Endodermal cell (in vitro differentiated cells): ENCODE results near the gene LANCL2. TPM values are rescaled to one million over a fixed set of nuclear protein-coding genes. Genes with fewer than 3 reads are reported as not detected.

ENCODE experiments used
- DNase-seq: peaks from one replicate; pipeline ENCODE4 v3.0.0-alpha.2; 2017
- H3K27ac ChIP-seq: 2 replicates; pipeline ENCODE4 v1.5.1; 2013; ENCODE audit warnings: mild to moderate bottlenecking, low read depth, low read length, moderate library complexity
- H3K27me3 ChIP-seq: 2 replicates; pipeline ENCODE4 v1.6.1; 2013; ENCODE audit warnings: mild to moderate bottlenecking, low read length, moderate library complexity; ENCODE audit not compliant: insufficient read depth, control insufficient read depth, poor library complexity, severe bottlenecking
- H3K36me3 ChIP-seq: 2 replicates; pipeline ENCODE4 v1.7.0; 2013; ENCODE audit warnings: mild to moderate bottlenecking, low read length, moderate library complexity; ENCODE audit not compliant: control insufficient read depth, insufficient read depth
- H3K4me1 ChIP-seq: one replicate; pipeline ENCODE4 v1.7.0; 2013; ENCODE audit warnings: low read length; ENCODE audit not compliant: control insufficient read depth, insufficient read depth
- H3K4me3 ChIP-seq: 2 replicates; pipeline ENCODE4 v1.5.1; 2013; ENCODE audit warnings: mild to moderate bottlenecking, low read length, moderate library complexity
- H3K9ac ChIP-seq: 2 replicates; pipeline ENCODE4 v1.6.1; 2013; ENCODE audit warnings: mild to moderate bottlenecking, low read length, moderate library complexity; ENCODE audit not compliant: poor library complexity, severe bottlenecking; ENCODE audit errors: extremely low read depth
- H3K9me3 ChIP-seq: 2 replicates; pipeline ENCODE4 v1.6.1; 2013; ENCODE audit warnings: mild to moderate bottlenecking, low read length, moderate library complexity; ENCODE audit not compliant: control insufficient read depth
- H3K27ac Mint-ChIP-seq: 2 replicates; pipeline ENCODE4 v1.8.0; 2020; ENCODE audit warnings: mixed read lengths
- H3K27me3 Mint-ChIP-seq: 2 replicates; pipeline ENCODE4 v1.8.0; 2021; ENCODE audit warnings: mild to moderate bottlenecking, mixed read lengths; ENCODE audit not compliant: insufficient read depth
- H3K36me3 Mint-ChIP-seq: 2 replicates; pipeline ENCODE4 v1.8.0; 2020; ENCODE audit warnings: low read depth, mixed read lengths
- H3K4me1 Mint-ChIP-seq: 2 replicates; pipeline ENCODE4 v1.8.0; 2020; ENCODE audit warnings: mixed read lengths
- H3K4me3 Mint-ChIP-seq: 2 replicates; pipeline ENCODE4 v1.8.0; 2020; ENCODE audit warnings: mild to moderate bottlenecking, moderate library complexity, mixed read lengths
- H3K9me3 Mint-ChIP-seq: 2 replicates; pipeline ENCODE4 v1.8.0; 2020; ENCODE audit warnings: mild to moderate bottlenecking, mixed read lengths
- CTCF ChIP-seq: fragments of 200-600 bp; sonication (generic); conservative IDR thresholded peaks from 2 replicates; pipeline ENCODE4 v1.5.0; 2021; ENCODE audit warnings: antibody characterized with exemption, mild to moderate bottlenecking
- WGBS, 2 experiments: methylation state at CpG; one replicate each; pipeline versions ENCODE4 v1.1.5 to v1.1.7; 2013; ENCODE audit warnings: missing lambda C conversion rate in 2 of 2, mixed read lengths in 1 of 2; ENCODE audit not compliant: insufficient coverage in 1 of 2, insufficient read length in 1 of 2; 5-methylcytosine and 5-hydroxymethylcytosine counted together
- total RNA-seq, 2 donors: library from RNA; stranded (reverse); fragmentation: NEBNext Ultra II Directional in 1 of 2; extraction: Animal tissue kit (Norgen Biotek cat#: 25700) in 1 of 2; gene quantifications; 2 replicates in 1 of 2; 3 replicates in 1 of 2; pipeline ENCODE4 v1.2.1, GENCODE V29; 2021

The LANCL2 gene
- total RNA-seq, 2 donors from 2014 or later = 9.4 to 17.7 TPM

GRCh38 chr7:55481155-55481554 is 116.0 kb downstream of the LANCL2 start:
- Histone ChIP-seq H3K4me3 (no peak overlapping the region), H3K36me3 (no peaks in the 10 kb centered on the region), H3K27ac (no peak overlapping the region), H3K4me1 (no peaks in the 10 kb centered on the region), H3K27me3 (no peaks in the 10 kb centered on the region), H3K9me3 (no peaks in the 10 kb centered on the region), H3K9ac (no peak overlapping the region)
- 71 to 91% methylated on average over 1 to 2 of the region's 2 CpGs for WGBS, 2 experiments
- H3K9me3 Mint-ChIP-seq = no peaks in the 10 kb centered on the region
- no peak for TF ChIP-seq CTCF
- H3K4me3 Mint-ChIP-seq = no peak overlapping the region
- no peaks in the 10 kb centered on the region for H3K36me3 Mint-ChIP-seq
- peaks cover 3% of the 10 kb centered on the region for H3K4me1 Mint-ChIP-seq
- H3K27me3 Mint-ChIP-seq = no peaks in the 10 kb centered on the region
- H3K27ac Mint-ChIP-seq = no peak overlapping the region
- peak; percentile 42 for DNase-seq

GRCh38 chr7:55483046-55483445 is 117.9 kb downstream of the LANCL2 start:
- WGBS, 2 experiments = 94 to 96% methylated on average over 5 to 6 of the region's 6 CpGs
- H3K4me3 ChIP-seq = no peak overlapping the region
- H3K4me1 Mint-ChIP-seq = peaks cover 3% of the 10 kb centered on the region

More at GRCh38 chr7:55483046-55483445, 117.9 kb downstream of the LANCL2 start:
- TF ChIP-seq CTCF = no peak
- Histone ChIP-seq H3K9me3 (no peaks in the 10 kb centered on the region), H3K9ac (no peak overlapping the region), H3K36me3 (no peaks in the 10 kb centered on the region), H3K4me1 (no peaks in the 10 kb centered on the region), H3K27me3 (no peaks in the 10 kb centered on the region), H3K27ac (no peak overlapping the region)
- Mint-ChIP-seq H3K9me3 (no peaks in the 10 kb centered on the region), H3K27me3 (no peaks in the 10 kb centered on the region), H3K27ac (no peak overlapping the region), H3K4me3 (no peak overlapping the region), H3K36me3 (no peaks in the 10 kb centered on the region)
- DNase-seq = peak; percentile 26

Other genes starting within 250 kb of the LANCL2 start
- gene VOPP1, start 207.2 kb downstream of the LANCL2 start, total RNA-seq = 10 to 100 TPM; 48.8 to 53.6 TPM